Measurements from ENCODE around the gene MTERF4. TPM values are rescaled to one million over a fixed set of nuclear protein-coding genes. Genes with fewer than 3 reads are reported as not detected.

The MTERF4 gene
- total and polyA plus RNA-seq, 7 donors, result 18.9 to 47.9 (median 29.1) TPM

GRCh38 chr2:241114836-241115235, 12.7 kb upstream of the MTERF4 start:
- DNase-seq, result peak; percentile 14
- TF ChIP-seq CTCF (IDR thresholded peaks at IDR 0.05), result no peak
- TF ChIP-seq EP300 (IDR thresholded peaks at IDR 0.05), result no peak
- no peak for TF ChIP-seq POLR2AphosphoS5 (IDR thresholded peaks at IDR 0.05)
- TF ChIP-seq POLR2A (IDR thresholded peaks at IDR 0.05), result no peak
- 94 to 96% methylated on average over 11 of the region's 11 CpGs for WGBS, 2 donors
- Histone ChIP-seq H3K4me3 (no peak overlapping the region), H3K36me3 (no peaks in the 10 kb centered on the region), H3K4me1 (no peaks in the 10 kb centered on the region), H3K27me3 (no peaks in the 10 kb centered on the region), H3K27ac (no peak overlapping the region), H3K9me3 (no peaks in the 10 kb centered on the region)
- intact Hi-C loops (cut with DNase I), result no loop called here

GRCh38 chr2:241112592-241112991, 10.5 kb upstream of the MTERF4 start:
- 81% methylated on average over 8 of the region's 8 CpGs for WGBS, 2 donors
- intact Hi-C loops (cut with DNase I), result no loop called here

GRCh38 chr2:241112046-241112445, 10.0 kb upstream of the MTERF4 start:
- 90 to 94% methylated on average over 17 of the region's 17 CpGs for WGBS, 2 donors
- no peak for TF ChIP-seq POLR2AphosphoS5 (IDR thresholded peaks at IDR 0.05)
- H3K27me3 ChIP-seq, result no peaks in the 10 kb centered on the region
- intact Hi-C loops (cut with DNase I), result no loop called here
- H3K4me3 ChIP-seq, result no peak overlapping the region
- DNase-seq, result peak; percentile 15
- no peak overlapping the region for H3K27ac ChIP-seq
- no peaks in the 10 kb centered on the region for H3K9me3 ChIP-seq
- H3K36me3 ChIP-seq, result no peaks in the 10 kb centered on the region
- no peaks in the 10 kb centered on the region for H3K4me1 ChIP-seq

More at GRCh38 chr2:241112592-241112991, 10.5 kb upstream of the MTERF4 start:
- H3K27me3 ChIP-seq, result no peaks in the 10 kb centered on the region
- TF ChIP-seq CTCF (IDR thresholded peaks at IDR 0.05) (no peak), EP300 (IDR thresholded peaks at IDR 0.05) (no peak), POLR2AphosphoS5 (IDR thresholded peaks at IDR 0.05) (no peak), POLR2A (IDR thresholded peaks at IDR 0.05) (no peak)
- no peaks in the 10 kb centered on the region for H3K4me1 ChIP-seq
- DNase-seq, result peak; percentile 13
- H3K36me3 ChIP-seq, result no peaks in the 10 kb centered on the region
- no peaks in the 10 kb centered on the region for H3K9me3 ChIP-seq
- no peak overlapping the region for H3K27ac ChIP-seq
- no peak overlapping the region for H3K4me3 ChIP-seq

- no peaks in the 10 kb centered on the region for H3K4me1 ChIP-seq
- H3K9me3 ChIP-seq, result no peaks in the 10 kb centered on the region
- no peak for TF ChIP-seq CTCF (IDR thresholded peaks at IDR 0.05)
- TF ChIP-seq EP300 (IDR thresholded peaks at IDR 0.05), result no peak
- TF ChIP-seq POLR2A (IDR thresholded peaks at IDR 0.05), result no peak
- TF ChIP-seq POLR2AphosphoS5 (IDR thresholded peaks at IDR 0.05), result no peak
- no peaks in the 10 kb centered on the region for H3K36me3 ChIP-seq
- 81 to 87% methylated on average over 9 of the region's 9 CpGs for WGBS, 2 donors
- H3K27ac ChIP-seq, result no peak overlapping the region
- no peaks in the 10 kb centered on the region for H3K27me3 ChIP-seq
- peak; percentile 38 for DNase-seq
- no peak overlapping the region for H3K4me3 ChIP-seq
- intact Hi-C loops (cut with DNase I), result no loop called here
These were observed 9.3 kb upstream of the MTERF4 start for GRCh38 chr2:241111440-241111805.

GRCh38 chr2:241110607-241111439, 8.7 kb upstream of the MTERF4 start:
- peak; percentile 33 for DNase-seq
- TF ChIP-seq EP300 (IDR thresholded peaks at IDR 0.05), result no peak
- no peak for TF ChIP-seq POLR2A (IDR thresholded peaks at IDR 0.05)
- no peak for TF ChIP-seq POLR2AphosphoS5 (IDR thresholded peaks at IDR 0.05)
- TF ChIP-seq CTCF (IDR thresholded peaks at IDR 0.05), result no peak
- no peaks in the 10 kb centered on the region for H3K27me3 ChIP-seq
- no peak overlapping the region for H3K4me3 ChIP-seq
- H3K4me1 ChIP-seq, result no peaks in the 10 kb centered on the region
- no peaks in the 10 kb centered on the region for H3K9me3 ChIP-seq
- intact Hi-C loops (cut with DNase I), result no loop called here
- no peak overlapping the region for H3K27ac ChIP-seq
- no peaks in the 10 kb centered on the region for H3K36me3 ChIP-seq
- 80 to 89% methylated on average over 19 of the region's 19 CpGs for WGBS, 2 donors
